GM23338 (cell line): ENCODE measurements around the gene SMOC2. TPM values are rescaled to one million over a fixed set of nuclear protein-coding genes. Genes with fewer than 3 reads are reported as not detected.

ENCODE experiments used
- ATAC-seq: fragments of 200-7000 bp; cut with Tn5 transposase; 3 replicates; pipeline ENCODE4 v1.9.1; 2020
- DNase-seq: peaks from one replicate; pipeline ENCODE4 v3.0.0-alpha.2; 2015; ENCODE audit warnings: low spot score
- H2AFZ ChIP-seq: fragments of 200-600 bp; sonication (generic); 2 replicates; pipeline ENCODE4 v1.8.0; 2016; ENCODE audit warnings: antibody characterized with exemption, mild to moderate bottlenecking, moderate library complexity
- H3F3A ChIP-seq: fragments of 200-600 bp; sonication (generic); replicated peaks from 2 replicates; pipeline ENCODE4 v1.8.0; 2017; ENCODE audit warnings: antibody characterized with exemption, mixed run types, low read depth
- H3K27ac ChIP-seq: fragments of 200-600 bp; sonication (generic); 2 replicates; pipeline ENCODE4 v1.6.1; 2016; ENCODE audit warnings: low read depth
- H3K27me3 ChIP-seq: fragments of 200-600 bp; sonication (generic); 2 replicates; pipeline ENCODE4 v1.8.0; 2016; ENCODE audit warnings: mild to moderate bottlenecking, mixed run types, moderate library complexity; ENCODE audit not compliant: insufficient read depth
- H3K36me3 ChIP-seq: fragments of 200-600 bp; sonication (generic); 2 replicates; pipeline ENCODE4 v1.8.0; 2016; ENCODE audit warnings: mild to moderate bottlenecking; ENCODE audit not compliant: insufficient read depth
- H3K4me1 ChIP-seq: fragments of 200-600 bp; sonication (generic); 2 replicates; pipeline ENCODE4 v1.8.0; 2016; ENCODE audit warnings: mild to moderate bottlenecking, moderate library complexity; ENCODE audit not compliant: insufficient read depth
- H3K4me2 ChIP-seq: fragments of 200-600 bp; sonication (generic); 2 replicates; pipeline ENCODE4 v1.7.1; 2017; ENCODE audit warnings: mixed run types
- H3K4me3 ChIP-seq: fragments of 200-600 bp; sonication (generic); 2 replicates; pipeline ENCODE4 v1.6.1; 2016; ENCODE audit warnings: mixed run types
- H3K79me2 ChIP-seq: fragments of 200-600 bp; sonication (generic); replicated peaks from 2 replicates; pipeline ENCODE4 v1.8.0; 2017; ENCODE audit warnings: mild to moderate bottlenecking; ENCODE audit not compliant: insufficient read depth
- H3K9me2 ChIP-seq: fragments of 200-600 bp; sonication (generic); 2 replicates; pipeline ENCODE4 v1.8.0; 2017; ENCODE audit not compliant: insufficient read depth
- H4K20me1 ChIP-seq: fragments of 200-600 bp; sonication (generic); replicated peaks from 2 replicates; pipeline ENCODE4 v1.8.0; 2017; ENCODE audit warnings: mild to moderate bottlenecking; ENCODE audit not compliant: insufficient read depth
- H3K27ac Mint-ChIP-seq: 2 replicates; pipeline ENCODE4 v1.8.0; 2020; ENCODE audit warnings: inconsistent platforms, mild to moderate bottlenecking, moderate library complexity, mixed read lengths
- H3K27me3 Mint-ChIP-seq: 3 replicates; pipeline ENCODE4 v1.8.0; 2022; ENCODE audit warnings: low read depth, mild to moderate bottlenecking, moderate library complexity, mixed read lengths, inconsistent platforms; ENCODE audit not compliant: insufficient read depth, poor library complexity
- H3K36me3 Mint-ChIP-seq: 3 replicates; pipeline ENCODE4 v1.8.0; 2021; ENCODE audit warnings: low read depth, mild to moderate bottlenecking, inconsistent platforms, moderate library complexity, mixed read lengths
- H3K4me1 Mint-ChIP-seq: 3 replicates; pipeline ENCODE4 v1.8.0; 2020; ENCODE audit warnings: mild to moderate bottlenecking, inconsistent platforms, mixed read lengths
- H3K4me3 Mint-ChIP-seq: 3 replicates; pipeline ENCODE4 v1.8.0; 2021; ENCODE audit warnings: moderate library complexity, mild to moderate bottlenecking, inconsistent platforms, mixed read lengths
- H3K9me3 Mint-ChIP-seq: 3 replicates; pipeline ENCODE4 v1.8.0; 2020; ENCODE audit warnings: moderate library complexity, mild to moderate bottlenecking, inconsistent platforms, mixed read lengths
- CREB1 ChIP-seq: fragments of 250-450 bp; sonication (Bioruptor Pico); IDR thresholded peaks from 2 replicates; pipeline ENCODE4 v1.5.0; 2020; ENCODE audit warnings: low read depth, mild to moderate bottlenecking, moderate library complexity
- EZH2 ChIP-seq: fragments of 200-600 bp; sonication (generic); IDR thresholded peaks from one replicate; pipeline ENCODE4 v1.8.0; 2017; ENCODE audit warnings: antibody characterized with exemption, mild to moderate bottlenecking, low read depth; ENCODE audit not compliant: unreplicated experiment
- EZH2phosphoT487 ChIP-seq: fragments of 200-600 bp; sonication (generic); IDR thresholded peaks from one replicate; pipeline ENCODE4 v1.8.1; 2018; ENCODE audit warnings: antibody characterized with exemption; ENCODE audit not compliant: unreplicated experiment
- NANOG ChIP-seq: IDR thresholded peaks from 2 replicates; pipeline ENCODE4 v1.6.1; 2016; ENCODE audit warnings: antibody characterized with exemption, borderline replicate concordance
- ZNF331 ChIP-seq: fragments of 250-450 bp; sonication (Bioruptor Pico); IDR thresholded peaks from 2 replicates; pipeline ENCODE4 v1.5.0; 2020; ENCODE audit warnings: low read depth, mild to moderate bottlenecking, moderate library complexity
- ZNF462 ChIP-seq: fragments of 250-450 bp; sonication (Bioruptor Pico); IDR thresholded peaks from 2 replicates; pipeline ENCODE4 v1.5.0; 2020; ENCODE audit warnings: mild to moderate bottlenecking, moderate library complexity
- polyA plus RNA-seq: library from polyadenylated mRNA; unstranded; fragments of >200 nt; fragmentation: Nextera tagmentation; extraction: Ambion mirVana; gene quantifications from 2 replicates; pipeline ENCODE4 v1.2.1, GENCODE V29; 2016
- total RNA-seq: library from RNA; depleted of rRNA; stranded (reverse); fragments of >200 nt; shearing (Covaris generic); gene quantifications from 2 replicates; pipeline ENCODE4 v1.2.3, GENCODE V29; 2014

SMOC2 gene
- total and polyA plus RNA-seq, 2 experiments from 2014 or later, result 4.3 to 6.5 TPM

DNA sequence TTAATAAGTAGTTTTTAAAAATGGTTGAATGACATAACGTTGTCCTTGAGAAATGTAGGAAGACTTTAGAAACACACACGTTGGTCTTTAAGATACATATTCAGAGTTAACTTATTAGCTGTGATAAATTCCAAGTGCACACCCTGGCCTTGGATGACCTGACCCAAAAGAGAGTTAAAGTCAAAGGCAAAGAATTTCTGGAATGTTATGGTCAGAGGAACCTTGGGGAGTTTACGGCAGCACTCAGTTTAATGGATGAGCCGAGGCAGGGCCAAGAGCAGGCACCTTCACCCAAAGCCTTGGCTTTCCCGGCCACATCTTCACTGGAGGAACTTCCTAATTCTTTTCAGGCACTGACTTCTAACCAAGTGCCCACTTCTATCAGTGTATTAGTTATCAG lies 200.5 kb downstream of the SMOC2 start:
- TF ChIP-seq NANOG, result no peak
- no peak for TF ChIP-seq ZNF331 (CRISPR knock-in tag)
- no peak for TF ChIP-seq CREB1
- peak; percentile 63; the same call in 1 of the 2 replicates for TF ChIP-seq ZNF462 (CRISPR knock-in tag)
- TF ChIP-seq EZH2phosphoT487, result no peak
- Mint-ChIP-seq H3K4me1 (peaks cover 44% of the 10 kb centered on the region), H3K36me3 (no peaks in the 10 kb centered on the region; the same call in 1 of the 3 replicates), H3K27me3 (peaks cover 4% of the 10 kb centered on the region), H3K4me3 (no peak overlapping the region), H3K27ac (no peak overlapping the region), H3K9me3 (no peaks in the 10 kb centered on the region)
- DNase-seq, result peak; percentile 63
- Histone ChIP-seq H3K27me3 (no peaks in the 10 kb centered on the region), H3K27ac (0 out of 2 replicates have a peak overlapping the region, but pooled peaks have one; percentile 22), H4K20me1 (no peaks in the 10 kb centered on the region), H3K4me2 (0 out of 2 replicates have a peak overlapping the region, but pooled peaks have one; percentile 27), H3F3A (no peaks in the 10 kb centered on the region), H3K4me3 (no peak overlapping the region), H3K79me2 (no peaks in the 10 kb centered on the region), H2AFZ (no peak overlapping the region), H3K36me3 (no peaks in the 10 kb centered on the region), H3K9me2 (no peaks in the 10 kb centered on the region), H3K4me1 (peaks cover 10% of the 10 kb centered on the region; the same call in 1 of the 2 replicates)
- peak; percentile 61 for ATAC-seq

DNA sequence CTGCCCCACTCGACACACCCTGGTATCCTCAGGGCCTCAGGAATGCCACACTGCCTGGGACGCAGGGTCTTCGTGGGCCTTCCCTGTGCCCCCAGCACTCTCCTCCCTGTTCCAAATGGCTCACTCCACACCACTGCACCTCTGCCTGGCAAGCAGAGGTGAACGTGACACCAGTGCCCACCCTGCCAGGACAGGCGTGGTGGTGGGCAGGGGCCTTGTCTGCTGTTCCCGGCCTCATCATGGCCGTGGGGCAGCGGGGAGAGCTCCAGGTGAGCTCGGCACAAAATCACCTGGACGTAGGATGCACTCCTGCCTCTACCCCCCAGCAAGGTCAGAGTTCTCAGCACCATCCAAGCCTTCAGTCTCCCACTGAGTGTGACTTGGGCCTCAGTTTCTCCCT lies 202.4 kb downstream of the SMOC2 start:
- no peak overlapping the region for H3K4me3 Mint-ChIP-seq

More for the DNA sequence above, 202.4 kb downstream of the SMOC2 start:
- Mint-ChIP-seq H3K4me1 (peaks cover 41% of the 10 kb centered on the region), H3K27me3 (peaks cover 9% of the 10 kb centered on the region), H3K9me3 (no peaks in the 10 kb centered on the region), H3K36me3 (no peaks in the 10 kb centered on the region; the same call in 1 of the 3 replicates), H3K27ac (no peak overlapping the region)
- ATAC-seq (no peak), DNase-seq (no peak)
- H3F3A ChIP-seq, result no peaks in the 10 kb centered on the region
- H3K27ac ChIP-seq, result no peak overlapping the region
- H3K4me3 ChIP-seq, result no peak overlapping the region
- no peak overlapping the region for H3K4me2 ChIP-seq
- H3K4me1 ChIP-seq, result peaks cover 10% of the 10 kb centered on the region; the same call in 1 of the 2 replicates
- TF ChIP-seq EZH2, result no peak
- no peak for TF ChIP-seq CREB1
- no peaks in the 10 kb centered on the region for H3K79me2 ChIP-seq
- H3K27me3 ChIP-seq, result no peaks in the 10 kb centered on the region
- H3K9me2 ChIP-seq, result no peaks in the 10 kb centered on the region
- no peaks in the 10 kb centered on the region for H4K20me1 ChIP-seq
- no peak overlapping the region for H2AFZ ChIP-seq
- no peaks in the 10 kb centered on the region for H3K36me3 ChIP-seq
